Measurements from ENCODE around the gene ANKH. TPM values are rescaled to one million over a fixed set of nuclear protein-coding genes. Genes with fewer than 3 reads are reported as not detected.

Gene ANKH
- polyA plus RNA-seq, 3 donors, result 2.4 to 6.3 (median 3.1) TPM

GRCh38 chr5:14859150-14859549 is 12.4 kb downstream of the ANKH start:
- WGBS (ENCODE audit: insufficient coverage), result no CpG with 5 or more reads among the region's 1 CpG
- H2AFZ ChIP-seq (ENCODE audit: insufficient read depth, low read depth, low read length, poor library complexity, severe bottlenecking), result no peak overlapping the region
- Mint-ChIP-seq H3K4me1 (peaks cover 16% of the 10 kb centered on the region), H3K4me3 (no peak overlapping the region), H3K36me3 (no peaks in the 10 kb centered on the region), H3K27me3 (ENCODE audit: low read depth in 3 of 3) (peaks cover 0 to 3% (median 0%) of the 10 kb centered on the region in 3 donors), H3K27ac (no peak overlapping the region), H3K9me3 (peaks cover 0 to 3% (median 0%) of the 10 kb centered on the region in 7 donors)
- no peaks in the 10 kb centered on the region for H3K36me3 ChIP-seq (replicated peaks in 1 of 2; ENCODE audit: control insufficient read depth in 1 of 2, insufficient read depth in 2 of 2, low read length in 2 of 2)
- TF ChIP-seq CTCF (IDR thresholded peaks at IDR 0.05), result no peak
- H4K20me1 ChIP-seq (ENCODE audit: insufficient read depth, low read length), result no peaks in the 10 kb centered on the region
- no peak overlapping the region for H3K4me3 ChIP-seq (replicated peaks in 1 of 3; ENCODE audit: low read depth in 2 of 3, low read length in 3 of 3)
- DNase-seq, result no peak
- peaks cover 8 to 14% of the 10 kb centered on the region in 2 donors for H3K4me1 ChIP-seq (ENCODE audit: control insufficient read depth in 1 of 2, insufficient read depth in 2 of 2, low read length in 2 of 2)
- H3K9ac ChIP-seq (ENCODE audit: insufficient read depth, low read length, poor library complexity, severe bottlenecking), result no peak overlapping the region
- no peaks in the 10 kb centered on the region for H3K27me3 ChIP-seq (ENCODE audit: control insufficient read depth in 2 of 2, insufficient read depth in 2 of 2, low read length in 2 of 2)
- no peaks in the 10 kb centered on the region for H3K79me2 ChIP-seq (ENCODE audit: insufficient read depth, low read length)
- intact Hi-C loops (cut with micrococcal nuclease), result no loop called here
- H3K9me3 ChIP-seq (replicated peaks in 1 of 2; ENCODE audit: control insufficient read depth in 1 of 2, insufficient read depth in 1 of 2, low read length in 2 of 2), result no peaks in the 10 kb centered on the region
- no peak overlapping the region for H3K4me2 ChIP-seq (replicated peaks; ENCODE audit: extremely low read depth, low read length, poor library complexity, severe bottlenecking)
- H3K27ac ChIP-seq (ENCODE audit: low read depth in 1 of 2, low read length in 2 of 2), result no peak overlapping the region

GRCh38 chr5:14855366-14855765 is 16.2 kb downstream of the ANKH start:
- peaks cover 0 to 3% (median 0%) of the 10 kb centered on the region in 7 donors for H3K9me3 Mint-ChIP-seq
- no peak for TF ChIP-seq CTCF (IDR thresholded peaks at IDR 0.05)
- no peak overlapping the region for H3K4me2 ChIP-seq (replicated peaks; ENCODE audit: extremely low read depth, low read length, poor library complexity, severe bottlenecking)
- no peaks in the 10 kb centered on the region for H3K27me3 ChIP-seq (ENCODE audit: control insufficient read depth in 2 of 2, insufficient read depth in 2 of 2, low read length in 2 of 2)
- H3K27ac Mint-ChIP-seq, result peak overlapping the region in 2 of 7 donors; percentile 56 to 81
- peaks cover 30% of the 10 kb centered on the region for H3K4me1 Mint-ChIP-seq
- H3K4me1 ChIP-seq (ENCODE audit: control insufficient read depth in 1 of 2, insufficient read depth in 2 of 2, low read length in 2 of 2), result peaks cover 10 to 23% of the 10 kb centered on the region in 2 donors
- H3K36me3 ChIP-seq (replicated peaks in 1 of 2; ENCODE audit: control insufficient read depth in 1 of 2, insufficient read depth in 2 of 2, low read length in 2 of 2), result no peaks in the 10 kb centered on the region
- H3K9me3 ChIP-seq (replicated peaks in 1 of 2; ENCODE audit: control insufficient read depth in 1 of 2, insufficient read depth in 1 of 2, low read length in 2 of 2), result no peaks in the 10 kb centered on the region
- H3K36me3 Mint-ChIP-seq, result no peaks in the 10 kb centered on the region
- no peak overlapping the region for H2AFZ ChIP-seq (ENCODE audit: insufficient read depth, low read depth, low read length, poor library complexity, severe bottlenecking)
- no peaks in the 10 kb centered on the region for H3K79me2 ChIP-seq (ENCODE audit: insufficient read depth, low read length)
- no peak overlapping the region for H3K4me3 Mint-ChIP-seq
- H3K4me3 ChIP-seq (replicated peaks in 1 of 3; ENCODE audit: low read depth in 2 of 3, low read length in 3 of 3), result no peak overlapping the region
- H4K20me1 ChIP-seq (ENCODE audit: insufficient read depth, low read length), result no peaks in the 10 kb centered on the region
- intact Hi-C loops (cut with micrococcal nuclease), result no loop called here
- WGBS (ENCODE audit: insufficient coverage), result no CpG with 5 or more reads among the region's 1 CpG
- DNase-seq, result peak in 2 of 3 donors; percentile 11 to 54
- H3K27me3 Mint-ChIP-seq (ENCODE audit: low read depth in 3 of 3), result peaks cover 0 to 3% (median 0%) of the 10 kb centered on the region in 3 donors
- no peak overlapping the region for H3K27ac ChIP-seq (ENCODE audit: low read depth in 1 of 2, low read length in 2 of 2)
- H3K9ac ChIP-seq (ENCODE audit: insufficient read depth, low read length, poor library complexity, severe bottlenecking), result no peak overlapping the region
